ENCODE results near the gene LRRC4C. TPM values are rescaled to one million over a fixed set of nuclear protein-coding genes. Genes with fewer than 3 reads are reported as not detected.
A peak's percentile ranks its signal among the peaks of the same experiment; 100 is the strongest.

LRRC4C gene
- total and polyA plus RNA-seq, 7 donors = 0.98 to 5.4 (median 3.0) TPM; not detected in 1

DNA sequence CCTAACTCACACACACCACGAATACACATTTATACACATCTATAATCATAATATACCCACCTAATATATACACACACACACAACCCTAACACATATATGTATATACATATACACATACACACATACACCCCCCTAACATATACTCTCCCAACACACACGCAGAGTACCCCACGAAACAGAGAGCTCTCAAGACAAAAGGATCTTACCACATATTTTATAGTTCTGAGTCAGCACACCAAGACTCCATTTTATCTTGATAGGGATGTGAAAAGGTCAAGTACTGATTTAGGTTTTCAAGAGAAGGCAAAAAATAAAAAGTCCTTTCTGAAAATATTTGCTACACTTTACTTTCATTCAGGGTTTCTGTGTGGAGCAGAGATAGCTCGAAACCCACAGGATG lies 1207.2 kb downstream of the LRRC4C start:
- 68 to 83% methylated on average over 4 of the region's 4 CpGs for WGBS, 2 donors
- H3K4me3 ChIP-seq = no peak overlapping the region
- intact Hi-C loops (cut with DNase I) = no loop called here
- H3K27ac ChIP-seq = no peak overlapping the region
- H3K27me3 ChIP-seq = no peaks in the 10 kb centered on the region
- no peaks in the 10 kb centered on the region for H3K36me3 ChIP-seq
- no peaks in the 10 kb centered on the region for H3K9me3 ChIP-seq
- no peak for DNase-seq
- no peaks in the 10 kb centered on the region for H3K4me1 ChIP-seq
- TF ChIP-seq, protein P1, sequence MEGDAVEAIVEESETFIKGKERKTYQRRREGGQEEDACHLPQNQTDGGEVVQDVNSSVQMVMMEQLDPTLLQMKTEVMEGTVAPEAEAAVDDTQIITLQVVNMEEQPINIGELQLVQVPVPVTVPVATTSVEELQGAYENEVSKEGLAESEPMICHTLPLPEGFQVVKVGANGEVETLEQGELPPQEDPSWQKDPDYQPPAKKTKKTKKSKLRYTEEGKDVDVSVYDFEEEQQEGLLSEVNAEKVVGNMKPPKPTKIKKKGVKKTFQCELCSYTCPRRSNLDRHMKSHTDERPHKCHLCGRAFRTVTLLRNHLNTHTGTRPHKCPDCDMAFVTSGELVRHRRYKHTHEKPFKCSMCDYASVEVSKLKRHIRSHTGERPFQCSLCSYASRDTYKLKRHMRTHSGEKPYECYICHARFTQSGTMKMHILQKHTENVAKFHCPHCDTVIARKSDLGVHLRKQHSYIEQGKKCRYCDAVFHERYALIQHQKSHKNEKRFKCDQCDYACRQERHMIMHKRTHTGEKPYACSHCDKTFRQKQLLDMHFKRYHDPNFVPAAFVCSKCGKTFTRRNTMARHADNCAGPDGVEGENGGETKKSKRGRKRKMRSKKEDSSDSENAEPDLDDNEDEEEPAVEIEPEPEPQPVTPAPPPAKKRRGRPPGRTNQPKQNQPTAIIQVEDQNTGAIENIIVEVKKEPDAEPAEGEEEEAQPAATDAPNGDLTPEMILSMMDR (IDR thresholded peaks at IDR 0.05) = no peak
- no peak for TF ChIP-seq POLR2A (IDR thresholded peaks at IDR 0.05)

DNA sequence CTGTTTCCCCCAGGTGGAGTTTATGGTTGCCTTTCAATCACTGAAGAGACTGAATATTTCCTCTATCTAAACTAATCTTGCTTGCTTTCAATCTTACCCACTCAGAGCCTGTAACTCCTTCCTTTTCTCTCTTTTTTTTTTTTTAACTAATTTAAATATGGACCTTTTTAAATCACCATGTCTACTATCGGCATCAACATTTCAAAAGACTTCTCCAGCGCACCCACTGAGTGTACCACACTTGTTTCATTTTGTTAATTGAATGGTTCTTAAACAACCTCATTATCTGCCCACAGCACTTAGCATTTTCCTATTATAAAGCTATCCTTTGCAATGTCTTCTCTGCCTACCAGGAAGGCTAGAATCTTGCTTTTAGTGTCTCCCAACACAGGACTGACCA lies 1212.5 kb downstream of the LRRC4C start:
- Histone ChIP-seq H3K27me3 (no peaks in the 10 kb centered on the region), H3K36me3 (no peaks in the 10 kb centered on the region), H3K4me3 (no peak overlapping the region), H3K27ac (no peak overlapping the region), H3K9me3 (peaks cover 0 to 3% (median 0%) of the 10 kb centered on the region in 4 donors), H3K4me1 (peaks cover 0 to 1% (median under 1%) of the 10 kb centered on the region in 4 donors)
- 48 to 61% methylated on average over 2 of the region's 2 CpGs for WGBS, 2 donors
- DNase-seq = no peak
- intact Hi-C loops (cut with DNase I) = no loop called here
- TF ChIP-seq POLR2AphosphoS5 (IDR thresholded peaks at IDR 0.05) = no peak
- TF ChIP-seq, protein P1 (IDR thresholded peaks at IDR 0.05) = no peak
- TF ChIP-seq EP300 (IDR thresholded peaks at IDR 0.05) = no peak
- TF ChIP-seq POLR2A (IDR thresholded peaks at IDR 0.05) = no peak

DNA sequence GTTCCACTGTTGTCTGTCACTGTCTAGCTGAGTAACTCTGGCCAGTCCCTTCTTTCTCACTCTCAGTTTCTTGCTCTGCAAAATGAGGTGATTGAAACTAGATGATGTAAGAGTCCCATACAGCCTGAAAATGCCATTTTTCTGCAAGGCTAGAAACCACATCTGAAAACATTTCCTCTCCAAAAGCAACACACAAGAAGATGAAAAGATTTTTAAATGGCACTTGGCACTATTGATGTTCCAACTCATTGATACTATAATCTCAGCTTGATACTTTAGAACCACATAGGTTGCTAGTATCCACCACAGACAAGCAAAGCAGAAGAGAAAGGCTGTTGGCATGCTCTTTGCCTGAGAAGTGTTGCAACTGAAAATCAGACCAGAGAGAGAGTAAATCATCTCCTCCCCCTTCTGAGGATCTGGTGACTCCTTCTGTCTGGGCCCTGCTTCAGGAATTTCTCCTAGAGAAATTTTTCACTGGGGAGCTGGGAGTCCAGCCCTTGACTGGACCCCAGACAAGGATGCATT lies 1217.9 kb downstream of the LRRC4C start:
- Histone ChIP-seq H3K4me3 (no peak overlapping the region), H3K4me1 (peaks cover 0 to 12% (median 5%) of the 10 kb centered on the region in 4 donors), H3K36me3 (no peaks in the 10 kb centered on the region), H3K27me3 (no peaks in the 10 kb centered on the region), H3K27ac (peak overlapping the region in 2 of 4 donors; percentile 5 to 24), H3K9me3 (peaks cover 0 to 3% (median 0%) of the 10 kb centered on the region in 4 donors)
- intact Hi-C loops (cut with DNase I) = no loop called here
- peak; percentile 69 for DNase-seq
- TF ChIP-seq EP300 (IDR thresholded peaks at IDR 0.05) (no peak), POLR2A (IDR thresholded peaks at IDR 0.05) (no peak), POLR2AphosphoS5 (IDR thresholded peaks at IDR 0.05) (peak in 2 of 4 donors; percentile 22 to 38)
- TF ChIP-seq, protein P1 (IDR thresholded peaks at IDR 0.05) = no peak

DNA sequence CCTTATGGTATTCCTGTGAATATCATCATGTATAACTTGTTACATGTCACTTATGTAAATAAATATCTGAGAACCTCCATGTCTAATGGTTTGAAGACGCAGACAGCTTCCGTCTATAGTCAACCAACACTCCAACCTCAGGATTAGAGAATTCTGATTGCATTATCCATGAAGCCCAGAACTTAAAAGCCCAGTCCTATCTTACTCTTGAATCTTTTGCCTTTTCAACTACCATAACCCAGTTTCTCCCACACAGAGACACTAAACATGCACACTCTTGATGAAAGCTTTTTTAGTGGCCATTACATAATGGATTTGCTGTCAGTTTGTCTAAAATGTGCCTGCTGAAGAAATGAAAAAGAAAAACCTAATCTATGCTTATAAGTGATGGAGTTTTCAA lies 1219.2 kb downstream of the LRRC4C start:
- no peak for DNase-seq
- no peak for TF ChIP-seq EP300 (IDR thresholded peaks at IDR 0.05)
- TF ChIP-seq, protein P1 (IDR thresholded peaks at IDR 0.05) = no peak
- TF ChIP-seq POLR2A (IDR thresholded peaks at IDR 0.05) = no peak
- no peak for TF ChIP-seq POLR2AphosphoS5 (IDR thresholded peaks at IDR 0.05)
- Histone ChIP-seq H3K9me3 (peaks cover 0 to 3% (median 0%) of the 10 kb centered on the region in 4 donors), H3K27me3 (no peaks in the 10 kb centered on the region), H3K4me3 (no peak overlapping the region), H3K4me1 (peaks cover 0 to 12% (median 5%) of the 10 kb centered on the region in 4 donors), H3K27ac (no peak overlapping the region), H3K36me3 (no peaks in the 10 kb centered on the region)
- intact Hi-C loops (cut with DNase I) = no loop called here
- WGBS, 2 donors = 88 to 96% methylated on average over 2 of the region's 2 CpGs

DNA sequence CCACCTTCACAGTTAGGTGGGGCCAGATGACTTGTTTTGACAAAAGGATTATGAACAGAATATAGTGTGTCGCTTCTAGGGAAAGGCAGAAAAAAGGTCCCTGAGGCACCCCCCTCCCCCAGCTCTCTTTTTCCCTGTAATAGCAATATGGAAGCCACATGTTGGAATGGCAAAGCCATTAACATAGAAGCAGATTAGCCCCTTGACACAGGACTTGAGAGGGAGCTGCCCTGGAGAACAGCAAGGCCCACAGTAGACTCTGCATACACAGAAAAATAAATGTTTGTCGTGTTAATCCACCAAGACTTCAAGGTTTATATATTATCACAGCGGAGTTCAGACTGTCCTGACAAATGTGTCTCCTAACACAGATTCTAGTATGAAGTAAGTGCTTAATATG lies 1222.9 kb downstream of the LRRC4C start:
- intact Hi-C loops (cut with DNase I) = no loop called here
- Histone ChIP-seq H3K4me1 (peaks cover 0 to 7% (median 2%) of the 10 kb centered on the region in 4 donors), H3K9me3 (no peaks in the 10 kb centered on the region), H3K4me3 (no peak overlapping the region), H3K36me3 (no peaks in the 10 kb centered on the region), H3K27ac (no peak overlapping the region), H3K27me3 (no peaks in the 10 kb centered on the region)
- 76 to 86% methylated on average over 3 of the region's 3 CpGs for WGBS, 2 donors
- DNase-seq = no peak
- TF ChIP-seq POLR2AphosphoS5 (IDR thresholded peaks at IDR 0.05) (no peak), EP300 (IDR thresholded peaks at IDR 0.05) (no peak), POLR2A (IDR thresholded peaks at IDR 0.05) (no peak)
- TF ChIP-seq, protein P1 (IDR thresholded peaks at IDR 0.05) = no peak
